Measurements from ENCODE around the gene NIPSNAP3A.
"Not testable (repeated sequence)": the region's sequence is repeated elsewhere in the genome, so short reads cannot be mapped to it uniquely, and the experiment has no call there.

NIPSNAP3A gene

DNA sequence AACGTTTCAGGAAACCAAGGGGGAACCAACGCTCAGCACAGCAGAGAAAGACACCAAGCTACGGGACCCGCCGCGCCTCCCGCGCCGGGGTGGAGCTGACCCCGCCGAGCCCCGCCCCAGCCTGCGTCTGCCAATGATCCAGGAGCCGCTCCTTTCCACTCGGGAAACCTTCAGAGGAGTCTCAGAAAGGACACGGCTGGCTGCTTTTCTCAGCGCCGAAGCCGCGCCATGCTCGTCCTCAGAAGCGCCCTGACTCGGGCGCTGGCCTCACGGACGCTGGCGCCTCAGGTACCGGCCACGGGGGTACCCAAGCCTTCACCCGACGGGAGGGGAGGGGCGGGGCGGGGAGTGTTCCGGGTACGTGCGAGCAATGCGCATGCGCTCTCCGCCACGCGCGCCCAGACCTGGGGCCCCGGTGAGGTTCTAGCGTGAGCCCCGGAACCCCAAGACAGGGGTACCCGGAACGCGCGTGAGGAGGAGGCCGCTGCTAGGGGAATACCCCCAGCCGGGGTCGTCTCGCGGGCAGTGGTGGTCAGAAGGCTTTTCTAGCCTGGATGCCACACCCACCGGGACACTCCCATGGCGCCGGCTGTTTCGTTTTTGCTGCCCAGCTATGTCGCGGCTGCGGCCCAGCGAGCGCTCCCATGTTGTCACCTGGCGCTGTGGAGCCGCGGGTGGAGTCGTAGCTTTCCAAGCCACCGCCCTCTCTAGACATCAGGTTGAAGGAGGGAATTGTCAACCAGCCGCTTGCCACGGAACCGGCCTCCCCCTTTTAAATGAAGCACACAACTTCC lies at the start of gene NIPSNAP3A:
TSS of gene NIPSNAP3A (plus strand) at position 119 of the 794 bp plus-strand sequence. CDS start at position 229, 110 bp downstream.
- DNase-seq (ENCODE audit: low spot score), result peak; percentile 95

DNA sequence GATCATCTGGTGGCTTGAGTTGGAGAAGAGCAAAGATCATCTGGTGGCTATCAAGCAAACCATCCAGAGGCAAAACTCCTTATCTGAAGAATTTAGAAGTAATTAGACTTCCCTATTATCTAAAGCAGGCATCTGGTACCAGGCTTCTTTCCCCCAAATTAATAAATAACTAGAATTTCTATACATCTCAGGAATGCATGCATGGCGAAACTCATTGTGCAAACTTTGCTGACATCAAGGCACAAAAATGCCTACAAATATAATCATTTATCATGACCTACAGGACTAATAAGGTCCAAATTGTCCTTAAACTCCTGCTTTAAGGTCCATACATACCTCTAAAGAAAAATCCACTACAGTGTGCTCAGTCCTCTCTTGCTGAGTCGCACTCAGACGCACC lies 47.2 kb upstream of the NIPSNAP3A start:
- DNase-seq (ENCODE audit: low spot score), result no peak

GRCh38 chr9:104708737-104709136 lies 38.7 kb upstream of the NIPSNAP3A start:
- DNase-seq (ENCODE audit: low spot score), result not testable (repeated sequence)

- no peak for DNase-seq (ENCODE audit: low spot score)
These were observed 35.9 kb upstream of the NIPSNAP3A start for GRCh38 chr9:104711604-104712003.

DNA sequence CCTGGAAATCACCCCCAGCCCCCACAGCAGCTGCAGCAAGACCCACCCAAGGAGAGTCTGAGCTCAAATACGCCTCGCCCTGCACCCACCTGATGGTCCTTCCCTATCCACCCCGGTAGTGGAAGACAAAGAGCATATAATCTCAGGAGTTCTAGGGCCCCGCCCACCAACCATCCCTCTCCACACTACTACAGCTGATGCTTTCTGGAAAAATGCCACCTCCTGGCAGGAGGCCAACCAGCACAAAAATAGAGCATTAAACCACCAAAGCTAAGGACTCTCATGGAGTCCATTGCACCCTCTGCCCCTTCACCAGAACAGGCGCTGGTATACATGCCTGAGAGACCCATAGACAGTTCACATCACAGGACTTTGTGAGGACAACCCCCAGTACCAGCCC lies 22.5 kb upstream of the NIPSNAP3A start:
- DNase-seq (ENCODE audit: low spot score), result no peak

DNA sequence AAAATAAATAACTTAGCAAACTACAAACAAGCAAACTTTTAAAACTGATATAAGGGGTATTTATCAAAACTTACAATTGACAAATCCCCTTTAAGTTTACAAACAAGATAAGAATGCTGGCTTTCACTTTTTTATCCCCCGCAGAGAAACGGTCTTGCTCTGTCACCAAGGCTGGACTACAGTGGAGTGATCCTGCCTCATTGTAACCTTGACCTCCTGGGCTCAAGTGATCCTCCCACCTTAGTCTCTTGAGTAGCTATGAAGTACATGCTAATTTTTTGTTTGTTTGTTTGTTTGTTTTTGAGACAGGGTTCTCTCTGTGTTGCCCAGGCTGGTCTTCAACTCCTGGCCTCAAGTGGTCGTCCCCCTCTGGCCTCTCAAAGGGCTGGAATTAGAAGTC lies 9.0 kb upstream of the NIPSNAP3A start:
- DNase-seq (ENCODE audit: low spot score), result no peak

- DNase-seq (ENCODE audit: low spot score), result peak; percentile 57
These were observed 6.9 kb upstream of the NIPSNAP3A start for GRCh38 chr9:104740621-104741020.

DNA sequence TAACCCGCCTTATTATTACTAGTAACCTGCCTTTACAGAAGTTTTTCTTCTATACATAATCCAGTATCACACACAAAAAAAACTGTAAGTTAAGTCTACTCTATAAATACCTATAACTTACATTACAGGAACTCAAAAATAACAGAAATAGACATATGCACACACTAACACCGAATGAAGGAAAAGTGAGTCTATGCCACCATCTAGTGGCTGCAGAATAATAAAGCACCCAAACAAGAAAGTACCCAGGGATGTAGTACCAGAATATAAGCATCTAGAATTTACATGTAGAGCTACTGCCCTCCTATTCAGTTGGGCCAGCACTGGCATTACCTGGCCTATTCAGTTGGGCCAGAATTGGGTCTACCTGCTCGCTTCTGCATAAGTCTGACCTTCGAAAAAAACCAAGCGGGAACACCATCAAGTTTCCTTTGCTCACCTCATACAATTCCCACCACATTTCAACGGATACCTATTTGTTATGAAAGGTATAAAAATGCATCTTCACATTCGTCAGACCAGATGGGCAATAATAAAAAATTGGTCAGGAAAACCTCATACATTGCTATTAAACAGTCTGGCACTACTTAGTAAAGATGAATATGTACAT lies 4.0 kb upstream of the NIPSNAP3A start:
- DNase-seq (ENCODE audit: low spot score), result peak; percentile 61

DNA sequence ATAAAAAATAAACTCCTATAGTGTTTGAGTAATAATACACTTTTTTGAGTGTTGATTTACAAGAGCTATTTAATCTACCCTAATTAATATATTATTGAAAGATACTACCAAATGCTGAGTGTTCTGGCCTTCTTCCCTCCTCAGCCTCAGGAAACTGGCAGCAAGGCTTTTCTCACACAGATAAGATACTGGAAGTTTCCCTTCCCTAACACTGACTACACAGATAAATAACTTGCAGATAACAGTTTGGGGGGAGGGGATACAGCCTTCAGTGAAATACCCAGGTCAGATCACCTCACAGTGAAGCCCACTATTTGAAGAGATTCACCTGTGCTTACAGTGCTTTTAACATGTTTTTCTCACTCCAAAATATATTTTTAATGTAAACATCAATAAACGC lies 1.6 kb upstream of the NIPSNAP3A start:
- DNase-seq (ENCODE audit: low spot score), result no peak

DNA sequence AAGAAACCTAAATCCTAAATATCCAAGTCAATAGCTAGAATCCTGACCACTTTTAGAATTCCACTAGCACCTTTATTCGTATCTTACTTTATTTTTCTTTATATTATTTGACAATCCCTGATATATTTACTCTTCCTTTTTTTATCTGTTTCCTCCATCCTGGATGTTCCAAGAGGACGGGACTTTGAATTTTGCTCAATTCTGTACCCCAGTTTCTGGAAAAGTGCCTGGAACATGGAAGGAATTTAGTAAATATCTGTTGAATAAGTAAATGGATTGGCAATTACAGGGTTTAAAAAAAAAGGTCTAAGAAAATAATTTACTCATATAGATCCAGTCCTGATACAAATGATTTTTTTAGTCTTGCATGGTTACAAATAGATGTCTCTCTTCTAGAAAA lies 1.2 kb upstream of the NIPSNAP3A start:
- no peak for DNase-seq (ENCODE audit: low spot score)

DNA sequence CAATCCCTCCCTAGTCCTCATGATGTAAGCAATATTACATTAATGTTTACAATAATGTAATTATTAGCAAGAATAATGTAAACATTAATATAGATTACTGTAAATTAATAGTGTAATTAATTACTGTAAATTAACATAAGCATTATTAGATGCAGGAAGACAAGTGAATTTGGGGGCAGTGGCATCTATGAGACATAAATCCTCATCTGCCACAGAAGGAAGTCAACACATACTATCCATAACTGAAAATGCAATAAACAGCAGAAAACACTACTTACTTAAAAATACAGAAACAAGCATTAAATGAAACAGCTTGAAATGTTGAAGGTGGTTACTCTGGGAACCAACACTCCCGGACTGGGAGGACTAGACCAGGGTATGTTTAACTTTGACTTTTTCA lies 685 bp upstream of the NIPSNAP3A start:
- no peak for DNase-seq (ENCODE audit: low spot score)

DNA sequence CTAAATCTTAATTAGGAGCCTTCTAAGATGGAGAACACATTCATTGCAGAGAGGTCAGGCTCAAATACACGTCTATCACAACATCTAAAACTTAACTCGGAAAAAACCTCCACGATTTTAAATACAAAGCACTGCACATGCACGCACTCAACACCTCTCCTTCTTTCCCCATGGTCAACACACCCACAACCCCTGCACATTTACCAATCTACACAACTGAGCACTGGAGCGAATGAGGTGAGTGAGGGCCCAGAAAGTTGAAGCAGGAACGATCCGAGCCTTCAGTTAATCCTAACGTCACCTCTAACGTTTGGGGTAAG lies 278 bp upstream of the NIPSNAP3A start:
- no peak for DNase-seq (ENCODE audit: low spot score)

DNA sequence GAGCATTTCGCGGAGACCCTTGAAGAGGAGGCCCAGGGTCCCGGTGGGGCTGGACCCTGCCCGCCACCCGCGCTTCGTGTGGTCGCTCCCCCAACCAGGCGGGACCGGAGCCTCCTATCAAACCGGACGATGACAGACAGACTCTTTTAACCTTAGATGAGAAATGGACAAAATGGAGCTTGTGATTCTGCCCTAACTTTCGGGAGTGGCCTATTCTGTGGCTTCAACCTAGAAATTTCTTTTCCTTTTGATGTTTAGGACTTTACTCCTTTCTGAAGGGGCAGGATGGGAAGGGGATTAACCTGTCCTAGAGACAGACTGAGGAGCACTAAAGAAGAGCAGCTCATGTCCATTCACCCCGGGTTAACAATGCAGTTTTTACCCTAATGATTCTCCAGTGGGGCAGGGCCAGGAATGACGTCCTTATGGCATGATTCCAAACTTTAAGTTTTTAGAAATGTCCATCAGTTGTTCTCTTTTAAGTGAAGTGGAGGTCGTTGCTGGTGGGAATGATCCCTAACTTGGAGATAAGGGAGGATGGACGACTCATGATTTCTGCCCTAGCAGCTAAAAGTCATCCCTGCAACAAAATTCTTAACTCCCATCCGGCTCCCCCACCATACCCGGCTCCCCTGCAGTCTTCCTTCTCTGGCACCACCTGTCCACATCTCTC lies 1.0 kb downstream of the NIPSNAP3A start:
- DNase-seq (ENCODE audit: low spot score), result peak; percentile 51

GRCh38 chr9:104750185-104750767 lies 2.8 kb downstream of the NIPSNAP3A start:
- DNase-seq (ENCODE audit: low spot score), result no peak

DNA sequence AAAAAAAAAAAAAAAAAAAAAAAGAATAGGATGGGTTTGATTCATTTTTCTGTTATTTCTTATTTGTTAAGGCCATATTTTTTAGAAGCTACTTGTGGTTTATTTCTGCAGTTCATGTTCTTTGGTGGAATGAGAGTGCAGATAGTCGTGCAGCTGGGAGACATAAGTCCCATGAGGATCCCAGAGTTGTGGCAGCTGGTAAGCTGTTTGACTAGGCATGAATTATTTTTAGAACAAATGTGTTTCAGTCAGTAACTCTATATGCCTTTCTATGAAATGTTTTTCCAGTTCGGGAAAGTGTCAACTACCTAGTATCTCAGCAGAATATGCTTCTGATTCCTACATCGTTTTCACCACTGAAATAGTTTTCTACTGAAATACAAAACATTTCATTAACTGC lies 11.5 kb downstream of the NIPSNAP3A start:
- DNase-seq (ENCODE audit: low spot score), result no peak

- DNase-seq (ENCODE audit: low spot score), result no peak
These were observed 17.7 kb downstream of the NIPSNAP3A start for GRCh38 chr9:104765138-104765537.

GRCh38 chr9:104766025-104766424 lies 18.5 kb downstream of the NIPSNAP3A start:
- no peak for DNase-seq (ENCODE audit: low spot score)

DNA sequence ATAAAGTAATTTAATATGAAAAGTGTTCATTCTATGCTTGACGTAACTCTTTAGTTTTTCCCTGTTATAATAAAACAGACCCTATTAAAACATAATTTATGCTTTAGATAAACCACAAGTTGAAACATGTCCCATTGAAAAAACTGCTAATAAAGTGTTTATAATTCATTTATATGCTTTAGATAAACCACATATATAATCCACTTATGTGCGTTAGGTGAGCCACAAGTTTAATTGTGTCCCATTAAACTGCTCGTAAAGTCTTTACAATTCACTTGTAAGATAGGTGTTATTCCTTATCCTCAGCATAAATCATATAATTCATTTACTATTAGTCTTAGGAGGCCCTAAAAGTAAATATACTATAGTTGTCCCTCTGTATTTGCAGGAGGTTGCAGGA lies 20.0 kb downstream of the NIPSNAP3A start:
- DNase-seq (ENCODE audit: low spot score), result no peak

- DNase-seq (ENCODE audit: low spot score), result not testable (repeated sequence)
These were observed 21.5 kb downstream of the NIPSNAP3A start for GRCh38 chr9:104769029-104769428.

- no peak for DNase-seq (ENCODE audit: low spot score)
These were observed 22.2 kb downstream of the NIPSNAP3A start for GRCh38 chr9:104769655-104770054.

DNA sequence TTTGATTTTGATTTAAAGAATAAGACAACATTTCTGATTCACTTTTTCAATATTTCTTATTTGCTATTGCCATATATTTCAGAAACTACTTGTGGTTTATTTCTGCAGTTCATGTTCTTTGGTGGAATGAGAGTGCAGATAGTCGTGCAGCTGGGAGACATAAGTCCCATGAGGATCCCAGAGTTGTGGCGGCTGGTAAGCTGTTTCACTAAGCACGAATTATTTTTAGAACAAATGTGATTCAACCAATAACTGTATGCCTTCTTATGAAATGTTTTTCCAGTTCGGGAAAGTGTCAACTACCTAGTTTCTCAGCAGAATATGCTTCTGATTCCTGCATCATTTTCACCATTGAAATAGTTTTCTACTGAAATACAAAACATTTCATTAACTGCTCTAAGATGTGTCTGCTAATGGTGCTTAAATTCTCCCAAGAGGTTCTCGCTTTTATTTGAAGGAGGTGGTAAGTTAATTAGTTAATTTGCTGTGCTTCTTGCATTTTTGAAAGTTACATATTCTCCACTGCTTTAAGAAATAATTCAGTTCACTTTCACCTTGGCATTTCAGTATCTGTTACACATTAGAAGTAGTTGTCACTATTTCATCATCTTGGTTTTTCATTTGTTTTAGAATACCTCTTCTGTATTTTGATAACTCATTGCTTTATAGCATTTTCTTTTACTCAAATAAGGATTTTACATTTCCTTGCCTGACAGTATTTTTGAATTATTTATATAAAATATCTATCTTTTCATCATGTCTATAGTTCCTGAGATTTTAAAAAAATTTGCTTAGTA lies 25.4 kb downstream of the NIPSNAP3A start:
- DNase-seq (ENCODE audit: low spot score), result no peak

GRCh38 chr9:104774132-104774531 lies 26.6 kb downstream of the NIPSNAP3A start:
- no peak for DNase-seq (ENCODE audit: low spot score)
